ENCODE data around the gene ZSWIM6. TPM values are rescaled to one million over a fixed set of nuclear protein-coding genes. Genes with fewer than 3 reads are reported as not detected.

The ZSWIM6 gene
- total and polyA plus RNA-seq, 8 donors = 2.9 to 39.3 (median 15.4) TPM

DNA sequence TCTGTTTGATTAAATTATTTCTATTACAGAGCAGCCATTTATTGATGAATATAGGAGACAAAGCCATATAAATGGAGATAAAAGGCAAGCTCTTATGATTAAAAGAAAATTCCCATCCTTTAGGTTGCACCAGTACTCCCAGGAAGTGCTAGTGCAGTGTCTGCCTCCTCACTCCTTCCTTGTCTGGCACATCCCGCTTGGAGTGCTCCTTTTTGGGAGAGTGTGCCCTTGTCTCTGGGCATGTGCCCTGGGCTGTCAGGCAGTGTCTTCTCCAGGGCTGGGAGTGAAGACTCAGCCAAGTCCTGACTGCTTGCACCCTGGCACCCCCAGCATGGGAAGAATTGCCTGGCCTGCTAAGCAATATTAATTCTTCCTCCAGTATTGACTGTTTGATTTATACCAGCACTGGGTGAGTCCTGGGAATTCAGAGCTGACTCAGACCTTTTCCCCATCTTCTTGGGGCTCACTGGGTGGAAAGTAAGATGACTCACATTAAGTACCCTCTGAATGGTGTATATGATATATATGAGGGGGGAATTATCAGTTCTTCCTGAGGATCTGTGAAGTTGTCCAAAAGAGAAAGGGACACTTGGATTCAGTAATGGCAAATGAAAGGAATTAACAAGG is 62.1 kb downstream of the ZSWIM6 start:
- Histone ChIP-seq H3K27ac (no peak overlapping the region), H3K4me1 (peaks cover 0 to 18% (median 7%) of the 10 kb centered on the region in 4 donors), H3K27me3 (no peaks in the 10 kb centered on the region), H3K36me3 (peaks cover 0 to 8% (median 4%) of the 10 kb centered on the region in 4 donors), H3K4me3 (no peak overlapping the region), H3K9me3 (no peaks in the 10 kb centered on the region)
- 97 to 100% (median 100%) methylated on average over 1 of the region's 1 CpG for WGBS, 5 donors
- intact Hi-C loops (cut with DNase I; ENCODE audit: low total_unique reads) = no loop called here
- DNase-seq = no peak
- TF ChIP-seq EP300 (IDR thresholded peaks at IDR 0.05) (no peak), POLR2AphosphoS5 (IDR thresholded peaks at IDR 0.05) (no peak), POLR2A (IDR thresholded peaks at IDR 0.05) (no peak)
- TF ChIP-seq, protein P1, sequence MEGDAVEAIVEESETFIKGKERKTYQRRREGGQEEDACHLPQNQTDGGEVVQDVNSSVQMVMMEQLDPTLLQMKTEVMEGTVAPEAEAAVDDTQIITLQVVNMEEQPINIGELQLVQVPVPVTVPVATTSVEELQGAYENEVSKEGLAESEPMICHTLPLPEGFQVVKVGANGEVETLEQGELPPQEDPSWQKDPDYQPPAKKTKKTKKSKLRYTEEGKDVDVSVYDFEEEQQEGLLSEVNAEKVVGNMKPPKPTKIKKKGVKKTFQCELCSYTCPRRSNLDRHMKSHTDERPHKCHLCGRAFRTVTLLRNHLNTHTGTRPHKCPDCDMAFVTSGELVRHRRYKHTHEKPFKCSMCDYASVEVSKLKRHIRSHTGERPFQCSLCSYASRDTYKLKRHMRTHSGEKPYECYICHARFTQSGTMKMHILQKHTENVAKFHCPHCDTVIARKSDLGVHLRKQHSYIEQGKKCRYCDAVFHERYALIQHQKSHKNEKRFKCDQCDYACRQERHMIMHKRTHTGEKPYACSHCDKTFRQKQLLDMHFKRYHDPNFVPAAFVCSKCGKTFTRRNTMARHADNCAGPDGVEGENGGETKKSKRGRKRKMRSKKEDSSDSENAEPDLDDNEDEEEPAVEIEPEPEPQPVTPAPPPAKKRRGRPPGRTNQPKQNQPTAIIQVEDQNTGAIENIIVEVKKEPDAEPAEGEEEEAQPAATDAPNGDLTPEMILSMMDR (IDR thresholded peaks at IDR 0.05) = no peak

DNA sequence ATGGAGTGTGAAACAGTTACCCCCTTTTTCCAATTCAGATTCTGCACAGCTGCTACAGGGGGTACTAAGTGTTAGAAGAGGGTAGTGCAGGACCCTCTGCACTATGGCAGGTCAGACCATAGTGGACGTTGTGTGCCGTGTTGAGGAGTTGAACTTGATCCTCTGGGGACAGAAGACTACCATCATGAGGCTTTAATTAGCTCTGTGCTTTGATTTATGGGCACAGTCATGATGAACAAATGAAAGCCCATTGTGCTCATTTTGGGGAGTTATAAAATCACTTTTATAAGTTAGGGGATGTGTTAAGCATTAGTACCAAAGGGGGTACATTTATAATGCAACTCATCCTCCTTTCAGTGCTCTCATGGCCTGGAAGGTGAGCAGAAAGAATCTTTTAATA is 62.7 kb downstream of the ZSWIM6 start:
- Histone ChIP-seq H3K36me3 (peaks cover 0 to 8% (median 4%) of the 10 kb centered on the region in 4 donors), H3K27ac (no peak overlapping the region), H3K27me3 (no peaks in the 10 kb centered on the region), H3K4me3 (no peak overlapping the region), H3K9me3 (no peaks in the 10 kb centered on the region), H3K4me1 (peaks cover 0 to 16% (median 10%) of the 10 kb centered on the region in 4 donors)
- TF ChIP-seq EP300 (IDR thresholded peaks at IDR 0.05) = no peak
- TF ChIP-seq POLR2AphosphoS5 (IDR thresholded peaks at IDR 0.05) = no peak
- TF ChIP-seq, protein P1 (IDR thresholded peaks at IDR 0.05) = no peak
- 90 to 98% (median 95%) methylated on average over 2 of the region's 2 CpGs for WGBS, 5 donors
- DNase-seq = no peak
- intact Hi-C loops (cut with DNase I; ENCODE audit: low total_unique reads) = no loop called here

- no peaks in the 10 kb centered on the region for H3K27me3 ChIP-seq
- H3K4me1 ChIP-seq = peaks cover 0 to 38% (median 19%) of the 10 kb centered on the region in 4 donors
- H3K36me3 ChIP-seq = no peaks in the 10 kb centered on the region
- no peak overlapping the region for H3K4me3 ChIP-seq
- no peak for TF ChIP-seq POLR2A (IDR thresholded peaks at IDR 0.05)
- no peak for TF ChIP-seq POLR2AphosphoS5 (IDR thresholded peaks at IDR 0.05)
- TF ChIP-seq EP300 (IDR thresholded peaks at IDR 0.05) = no peak
- TF ChIP-seq, protein P1 (IDR thresholded peaks at IDR 0.05) = no peak
- H3K9me3 ChIP-seq = no peaks in the 10 kb centered on the region
- WGBS, 5 donors = 29 to 67% (median 42%) methylated on average over 1 of the region's 1 CpG
- no peak overlapping the region for H3K27ac ChIP-seq
- no peak for DNase-seq
- intact Hi-C loops (cut with DNase I; ENCODE audit: low total_unique reads) = no loop called here
Observed at GRCh38 chr5:61397238-61397637, 65.2 kb downstream of the ZSWIM6 start.

DNA sequence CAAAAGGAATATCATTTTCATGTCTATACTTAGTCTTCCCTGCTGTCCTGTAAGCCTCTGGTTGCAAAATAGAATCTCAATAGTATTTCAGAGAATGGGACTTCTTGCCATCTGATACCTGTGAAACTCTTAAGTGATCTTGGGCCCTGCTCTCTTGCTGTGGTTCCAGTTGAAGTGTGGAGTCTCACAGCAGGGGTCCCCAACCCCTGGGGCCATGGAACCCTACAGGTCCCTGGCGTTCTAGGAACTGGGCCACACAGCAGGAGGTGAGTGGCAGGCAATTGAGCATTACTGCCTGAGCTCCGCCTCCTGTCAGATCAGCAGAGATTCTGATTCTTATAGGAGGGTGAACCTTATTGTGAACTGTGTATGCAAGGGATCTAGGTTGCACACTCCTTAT is 65.9 kb downstream of the ZSWIM6 start:
- H3K4me3 ChIP-seq = no peak overlapping the region

More for the DNA sequence above, 65.9 kb downstream of the ZSWIM6 start:
- DNase-seq = no peak
- Histone ChIP-seq H3K27me3 (no peaks in the 10 kb centered on the region), H3K4me1 (peaks cover 0 to 45% (median 24%) of the 10 kb centered on the region in 4 donors), H3K27ac (no peak overlapping the region), H3K36me3 (no peaks in the 10 kb centered on the region), H3K9me3 (no peaks in the 10 kb centered on the region)
- TF ChIP-seq EP300 (IDR thresholded peaks at IDR 0.05) = no peak
- TF ChIP-seq POLR2AphosphoS5 (IDR thresholded peaks at IDR 0.05) = no peak
- TF ChIP-seq, protein P1 (IDR thresholded peaks at IDR 0.05) = no peak
- TF ChIP-seq POLR2A (IDR thresholded peaks at IDR 0.05) = no peak
- WGBS, 5 donors = 90 to 95% (median 93%) methylated on average over 2 of the region's 2 CpGs
- intact Hi-C loops (cut with DNase I; ENCODE audit: low total_unique reads) = no loop called here

Data from stomach (tissue), 9 donors.